22Rv1 (cell line): ENCODE results near the gene CHRNA10.

Experiments
- CTCF ChIP-seq: fragments of 450-650 bp; IDR thresholded peaks from 2 replicates; pipeline ENCODE4 v1.5.1; 2017; ENCODE audit warnings: mild to moderate bottlenecking
- ZFX ChIP-seq: fragments of 450-650 bp; IDR thresholded peaks from 2 replicates; pipeline ENCODE4 v1.6.1; 2017; ENCODE audit warnings: antibody characterized with exemption, borderline replicate concordance

- no peak for TF ChIP-seq CTCF
- no peak for TF ChIP-seq ZFX
These were observed 4.8 kb upstream of the CHRNA10 start for GRCh38 chr11:3675971-3676370.
